ENCODE measurements around the gene DUSP10. TPM values are rescaled to one million over a fixed set of nuclear protein-coding genes. Genes with fewer than 3 reads are reported as not detected.

The DUSP10 gene
- total and polyA plus RNA-seq, 2 of the 13 experiments (the other 11 are each of a cell fraction or from before 2014, with no cell fraction given) = 2.1 to 4.4 TPM

GRCh38 chr1:221741703-221742554 is at the start of gene DUSP10 (continued):
- no peak for TF ChIP-seq PBX3 (CRISPR knock-in tag; IDR thresholded peaks at IDR 0.05; ENCODE audit: borderline replicate concordance)
- TF ChIP-seq BATF2 (CRISPR knock-in tag; IDR thresholded peaks at IDR 0.05) = no peak; the same call in 1 of the 2 replicates
- no peak for TF ChIP-seq POLR2AphosphoS2 (IDR thresholded peaks at IDR 0.05; ENCODE audit: low read depth, low read length)
- peak; percentile 99 for TF ChIP-seq ZNF652 (CRISPR knock-in tag; IDR thresholded peaks at IDR 0.05; ENCODE audit: borderline replicate concordance, low read depth)
- TF ChIP-seq NRL (CRISPR knock-in tag; IDR thresholded peaks at IDR 0.05; ENCODE audit: borderline replicate concordance) = no peak
- peak; percentile 62; the same call in 1 of the 2 replicates for TF ChIP-seq ARNTL (CRISPR knock-in tag; IDR thresholded peaks at IDR 0.05)
- TF ChIP-seq NFYC (CRISPR knock-in tag; IDR thresholded peaks at IDR 0.05) = peak; percentile 92
- TF ChIP-seq, protein P1, sequence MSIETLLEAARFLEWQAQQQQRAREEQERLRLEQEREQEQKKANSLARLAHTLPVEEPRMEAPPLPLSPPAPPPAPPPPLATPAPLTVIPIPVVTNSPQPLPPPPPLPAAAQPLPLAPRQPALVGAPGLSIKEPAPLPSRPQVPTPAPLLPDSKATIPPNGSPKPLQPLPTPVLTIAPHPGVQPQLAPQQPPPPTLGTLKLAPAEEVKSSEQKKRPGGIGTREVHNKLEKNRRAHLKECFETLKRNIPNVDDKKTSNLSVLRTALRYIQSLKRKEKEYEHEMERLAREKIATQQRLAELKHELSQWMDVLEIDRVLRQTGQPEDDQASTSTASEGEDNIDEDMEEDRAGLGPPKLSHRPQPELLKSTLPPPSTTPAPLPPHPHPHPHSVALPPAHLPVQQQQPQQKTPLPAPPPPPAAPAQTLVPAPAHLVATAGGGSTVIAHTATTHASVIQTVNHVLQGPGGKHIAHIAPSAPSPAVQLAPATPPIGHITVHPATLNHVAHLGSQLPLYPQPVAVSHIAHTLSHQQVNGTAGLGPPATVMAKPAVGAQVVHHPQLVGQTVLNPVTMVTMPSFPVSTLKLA (IDR thresholded peaks at IDR 0.05) = peak; percentile 51
- TF ChIP-seq SNAI1 (CRISPR knock-in tag; IDR thresholded peaks at IDR 0.05; ENCODE audit: borderline replicate concordance) = no peak
- TF ChIP-seq ZSCAN25 (CRISPR knock-in tag; IDR thresholded peaks at IDR 0.05) = no peak; the same call in 1 of the 2 replicates
- no peak for TF ChIP-seq ZNF446 (CRISPR knock-in tag; IDR thresholded peaks at IDR 0.05)
- TF ChIP-seq ZNF546 (CRISPR knock-in tag; conservative IDR thresholded peaks at IDR 0.05) = no peak
- TF ChIP-seq MTERF4 (CRISPR knock-in tag; IDR thresholded peaks at IDR 0.05) = 0 out of 2 replicates have a peak, but pooled peaks have one; percentile 13
- peak; percentile 82 for TF ChIP-seq SAP130 (CRISPR knock-in tag; IDR thresholded peaks at IDR 0.05; ENCODE audit: low read depth)
- no peak for TF ChIP-seq KDM4B (CRISPR knock-in tag; IDR thresholded peaks at IDR 0.05)
- TF ChIP-seq ZNF160 (CRISPR knock-in tag; IDR thresholded peaks at IDR 0.05) = no peak
- no peak for TF ChIP-seq ZNF3 (CRISPR knock-in tag; IDR thresholded peaks at IDR 0.05)
- TF ChIP-seq ZNF646 (CRISPR knock-in tag; IDR thresholded peaks at IDR 0.05) = peak; percentile 91
- TF ChIP-seq HNF4A (CRISPR knock-in tag; IDR thresholded peaks at IDR 0.05) = no peak
